Mammary epithelial cell (primary cell): ENCODE results near the gene PTCD2.

Experiments used
- CTCF ChIP-seq, 2 donors: IDR thresholded peaks in 1 of 2; conservative IDR thresholded peaks in 1 of 2; 2 replicates each; pipeline ENCODE4 v1.5.1; 2011 to 2012; ENCODE audit warnings: inconsistent platforms in 2 of 2, low read length in 2 of 2, mild to moderate bottlenecking in 2 of 2, control low read depth in 1 of 2, low read depth in 1 of 2; ENCODE audit not compliant: insufficient read depth in 1 of 2; ENCODE audit errors: extremely low read depth in 1 of 2
- EZH2 ChIP-seq: IDR thresholded peaks from 2 replicates; pipeline ENCODE4 v1.6.1; 2012; ENCODE audit warnings: low read length, inconsistent platforms, borderline replicate concordance

- no peak for TF ChIP-seq CTCF (conservative IDR thresholded peaks at IDR 0.05 in 1 of 2, IDR thresholded peaks at IDR 0.05 in 1 of 2; ENCODE audit: extremely low read depth in 1 of 2, insufficient read depth in 1 of 2, low read depth in 1 of 2, low read length in 2 of 2)
- TF ChIP-seq EZH2, result no peak
Observed at GRCh38 chr5:72408603-72409002, 88.4 kb downstream of the PTCD2 start.
